GM12891 (cell line): ENCODE measurements around the gene SEMA4C.

ENCODE experiments used
- POLR2A ChIP-seq: IDR thresholded peaks from 2 replicates; pipeline ENCODE4 v1.6.1; 2011; ENCODE audit warnings: low read depth, low read length, control low read depth
- POLR2AphosphoS5 ChIP-seq: IDR thresholded peaks from 2 replicates; pipeline ENCODE4 v1.6.1; 2011; ENCODE audit warnings: low read depth, low read length, control low read depth
- POU2F2 ChIP-seq: IDR thresholded peaks from 2 replicates; pipeline ENCODE4 v1.6.1; 2011; ENCODE audit warnings: low read depth, mild to moderate bottlenecking, control low read depth, low read length, moderate library complexity

GRCh38 chr2:96875498-96876268 lies 5.8 kb upstream of the SEMA4C start:
- TF ChIP-seq POLR2A (no peak), POLR2AphosphoS5 (no peak), POU2F2 (no peak)
